Measurements from ENCODE around the gene AGRN.

- TF ChIP-seq CTCF (IDR thresholded peaks at IDR 0.05), result no peak
- TF ChIP-seq POLR2A (IDR thresholded peaks at IDR 0.05), result no peak
- no peak for TF ChIP-seq EP300 (IDR thresholded peaks at IDR 0.05)
These were observed 21.8 kb upstream of the AGRN start for GRCh38 chr1:997993-998744.
